Astrocyte of the cerebellum (primary cell): ENCODE data around the gene KRTAP1-3.
"Not testable (repeated sequence)": the region's sequence is repeated elsewhere in the genome, so short reads cannot be mapped to it uniquely, and the experiment has no call there.

Experiments
- DNase-seq: peaks from one replicate; pipeline ENCODE4 v3.0.0-alpha.2; 2011; ENCODE audit warnings: low read depth
- H3K4me3 ChIP-seq: 2 replicates; pipeline ENCODE4 v1.5.1; 2011; ENCODE audit warnings: mild to moderate bottlenecking, low read depth, low read length, moderate library complexity
- in situ Hi-C: cut with HindIII; loops from 2 replicates; pipeline ENCODE4 v1.10.0; 2017; ENCODE audit warnings: low sequenced_read_pairs
- TF ChIP-seq, protein P1 (sequence below): IDR thresholded peaks from 2 replicates; pipeline ENCODE4 v1.5.1; 2012; ENCODE audit warnings: low read length, low read depth, moderate library complexity, mild to moderate bottlenecking; ENCODE audit errors: missing control alignments

Gene KRTAP1-3, protein sequence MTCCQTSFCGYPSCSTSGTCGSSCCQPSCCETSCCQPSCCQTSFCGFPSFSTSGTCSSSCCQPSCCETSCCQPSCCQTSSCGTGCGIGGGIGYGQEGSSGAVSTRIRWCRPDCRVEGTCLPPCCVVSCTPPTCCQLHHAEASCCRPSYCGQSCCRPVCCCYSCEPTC

DNA sequence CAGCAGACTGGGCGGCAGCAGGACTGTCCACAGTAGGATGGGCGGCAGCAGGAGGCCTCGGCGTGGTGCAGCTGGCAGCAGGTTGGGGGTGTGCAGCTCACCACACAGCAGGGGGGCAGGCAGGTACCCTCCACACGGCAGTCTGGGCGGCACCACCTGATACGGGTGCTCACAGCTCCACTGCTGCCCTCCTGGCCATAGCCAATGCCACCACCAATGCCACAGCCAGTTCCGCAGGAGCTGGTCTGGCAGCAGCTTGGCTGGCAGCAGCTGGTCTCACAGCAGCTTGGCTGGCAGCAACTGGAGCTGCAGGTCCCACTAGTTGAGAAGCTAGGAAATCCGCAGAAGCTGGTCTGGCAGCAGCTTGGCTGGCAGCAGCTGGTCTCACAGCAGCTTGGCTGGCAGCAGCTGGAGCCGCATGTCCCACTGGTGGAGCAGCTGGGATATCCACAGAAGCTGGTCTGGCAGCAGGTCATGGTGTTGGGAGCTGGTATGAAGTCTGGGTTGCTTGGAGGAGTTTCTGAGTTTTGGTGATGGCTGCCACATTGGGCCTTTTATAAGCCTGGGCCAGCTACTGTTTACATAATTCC, at the start of gene KRTAP1-3:
Gene KRTAP1-3, minus strand, starts transcription at position 529 of the 590 bp plus-strand sequence. Its CDS starts 53 bp downstream, at position 476.
- H3K4me3 ChIP-seq, in situ Hi-C loops, DNase-seq: not testable (repeated sequence)

DNA sequence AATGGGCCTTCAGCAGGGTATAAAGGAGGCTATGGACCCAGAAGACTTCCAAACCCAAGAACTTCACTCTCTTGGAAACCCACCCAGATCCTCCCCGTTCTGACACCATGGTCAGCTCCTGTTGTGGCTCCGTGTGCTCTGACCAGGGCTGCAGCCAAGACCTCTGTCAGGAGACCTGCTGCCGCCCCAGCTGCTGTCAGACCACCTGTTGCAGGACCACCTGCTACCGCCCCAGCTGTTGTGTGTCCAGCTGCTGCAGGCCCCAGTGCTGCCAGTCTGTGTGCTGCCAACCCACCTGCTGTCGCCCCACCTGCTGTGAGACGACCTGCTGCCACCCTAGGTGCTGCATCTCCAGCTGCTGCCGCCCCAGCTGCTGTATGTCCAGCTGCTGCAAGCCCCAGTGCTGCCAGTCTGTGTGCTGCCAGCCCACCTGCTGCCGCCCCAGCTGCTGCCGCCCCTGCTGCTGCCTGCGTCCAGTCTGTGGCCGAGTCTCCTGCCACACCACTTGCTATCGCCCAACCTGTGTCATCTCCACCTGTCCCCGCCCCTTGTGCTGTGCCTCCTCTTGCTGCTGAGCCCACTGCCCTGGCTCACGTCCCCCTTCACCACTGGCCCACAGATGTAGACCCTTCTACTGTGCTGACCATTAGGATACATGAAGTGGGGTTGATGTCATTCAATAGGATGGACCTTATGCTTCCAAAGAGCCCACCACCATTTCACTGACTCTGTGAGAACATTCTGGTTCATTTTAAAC, 49.6 kb upstream of the KRTAP1-3 start, which contains the start of gene KRTAP4-7:
Gene KRTAP4-7, plus strand, starts transcription at position 51 of the 757 bp plus-strand sequence. Its CDS starts 57 bp downstream, at position 108.
- H3K4me3 ChIP-seq, in situ Hi-C loops, DNase-seq: not testable (repeated sequence)

DNA sequence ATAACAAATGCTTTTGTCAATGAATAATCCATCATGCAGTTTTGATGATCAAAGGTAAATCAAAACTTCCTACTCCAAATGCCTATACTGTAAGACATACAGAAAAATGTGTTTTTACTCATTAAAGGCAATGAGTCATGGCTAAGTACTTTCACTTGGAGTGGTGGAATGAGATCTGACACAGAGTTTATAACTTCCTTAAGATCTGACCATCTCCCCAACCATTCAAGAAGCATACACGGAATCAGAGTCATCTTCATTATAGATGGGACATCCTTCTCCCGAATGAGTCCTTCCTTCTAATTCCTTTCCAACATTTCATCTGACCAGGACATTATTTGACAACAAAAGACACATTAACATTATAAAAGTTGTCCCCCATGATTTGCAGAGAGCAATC, 48.8 kb upstream of the KRTAP1-3 start:
- H3K4me3 ChIP-seq, DNase-seq, in situ Hi-C loops: not testable (repeated sequence)

DNA sequence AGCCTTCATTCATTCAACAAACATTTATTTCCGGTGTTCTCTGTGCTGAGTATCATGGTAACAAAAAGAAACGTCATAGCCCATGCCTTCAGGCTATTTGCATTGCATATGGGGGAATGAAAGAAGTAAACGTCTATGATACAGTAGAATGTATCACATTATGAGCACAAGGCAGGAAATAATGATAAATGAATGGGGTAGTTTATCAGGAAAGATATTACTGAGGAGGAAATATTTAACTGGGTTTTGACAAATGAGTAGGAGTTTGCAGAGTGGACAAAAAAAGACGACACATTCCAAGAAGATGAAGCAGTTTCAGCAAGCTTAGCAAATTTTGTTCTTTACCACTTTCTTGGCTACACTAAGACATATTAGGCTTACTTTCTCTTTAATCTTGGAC, 48.0 kb upstream of the KRTAP1-3 start:
- no peak for DNase-seq
- TF ChIP-seq, protein P1, sequence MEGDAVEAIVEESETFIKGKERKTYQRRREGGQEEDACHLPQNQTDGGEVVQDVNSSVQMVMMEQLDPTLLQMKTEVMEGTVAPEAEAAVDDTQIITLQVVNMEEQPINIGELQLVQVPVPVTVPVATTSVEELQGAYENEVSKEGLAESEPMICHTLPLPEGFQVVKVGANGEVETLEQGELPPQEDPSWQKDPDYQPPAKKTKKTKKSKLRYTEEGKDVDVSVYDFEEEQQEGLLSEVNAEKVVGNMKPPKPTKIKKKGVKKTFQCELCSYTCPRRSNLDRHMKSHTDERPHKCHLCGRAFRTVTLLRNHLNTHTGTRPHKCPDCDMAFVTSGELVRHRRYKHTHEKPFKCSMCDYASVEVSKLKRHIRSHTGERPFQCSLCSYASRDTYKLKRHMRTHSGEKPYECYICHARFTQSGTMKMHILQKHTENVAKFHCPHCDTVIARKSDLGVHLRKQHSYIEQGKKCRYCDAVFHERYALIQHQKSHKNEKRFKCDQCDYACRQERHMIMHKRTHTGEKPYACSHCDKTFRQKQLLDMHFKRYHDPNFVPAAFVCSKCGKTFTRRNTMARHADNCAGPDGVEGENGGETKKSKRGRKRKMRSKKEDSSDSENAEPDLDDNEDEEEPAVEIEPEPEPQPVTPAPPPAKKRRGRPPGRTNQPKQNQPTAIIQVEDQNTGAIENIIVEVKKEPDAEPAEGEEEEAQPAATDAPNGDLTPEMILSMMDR, result no peak
- no peak overlapping the region for H3K4me3 ChIP-seq
- in situ Hi-C loops, result no loop called here

DNA sequence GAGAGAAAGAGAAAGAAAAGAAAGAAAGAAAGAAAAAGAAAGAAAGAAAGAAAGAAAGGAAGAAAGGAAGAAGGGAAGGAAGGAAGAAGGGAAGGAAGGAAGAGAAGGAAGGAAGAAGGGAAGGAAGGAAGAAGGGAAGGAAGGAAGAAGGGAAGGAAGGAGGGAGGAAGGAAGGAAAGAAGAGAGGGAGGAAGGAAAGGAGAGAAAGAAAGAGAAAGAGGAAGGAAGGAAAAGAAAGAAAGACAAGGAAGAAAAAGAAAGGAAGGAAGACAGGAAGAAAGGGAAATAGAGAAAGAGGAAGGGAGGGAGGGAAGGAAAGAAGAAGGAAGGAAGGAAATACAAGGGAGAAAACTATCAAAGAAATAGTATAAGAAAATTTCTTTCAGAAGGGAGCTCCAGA, 42.1 kb upstream of the KRTAP1-3 start:
- in situ Hi-C loops, result no loop called here
- no peak for DNase-seq
- TF ChIP-seq, protein P1, result no peak
- no peak overlapping the region for H3K4me3 ChIP-seq

DNA sequence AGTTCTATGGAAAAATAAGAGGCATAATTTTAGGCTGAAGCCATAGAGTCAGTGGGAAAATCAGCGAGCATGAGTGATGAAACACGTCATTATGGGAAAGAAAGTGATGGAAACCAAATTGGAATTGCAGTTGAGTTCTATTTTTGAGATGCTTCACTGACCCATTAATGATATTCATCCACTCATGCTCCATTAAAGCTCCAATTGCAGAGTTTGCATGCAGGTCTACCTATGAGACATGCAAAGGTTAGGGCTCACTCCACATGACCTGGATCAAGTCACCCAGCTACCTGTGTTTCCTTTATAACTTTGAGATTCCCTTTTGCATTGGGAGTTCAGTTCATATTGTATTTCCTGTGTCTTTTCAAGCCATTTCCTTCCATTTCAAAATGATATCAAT, 39.0 kb upstream of the KRTAP1-3 start:
- TF ChIP-seq, protein P1, result no peak
- in situ Hi-C loops, result no loop called here
- H3K4me3 ChIP-seq, result no peak overlapping the region
- no peak for DNase-seq

DNA sequence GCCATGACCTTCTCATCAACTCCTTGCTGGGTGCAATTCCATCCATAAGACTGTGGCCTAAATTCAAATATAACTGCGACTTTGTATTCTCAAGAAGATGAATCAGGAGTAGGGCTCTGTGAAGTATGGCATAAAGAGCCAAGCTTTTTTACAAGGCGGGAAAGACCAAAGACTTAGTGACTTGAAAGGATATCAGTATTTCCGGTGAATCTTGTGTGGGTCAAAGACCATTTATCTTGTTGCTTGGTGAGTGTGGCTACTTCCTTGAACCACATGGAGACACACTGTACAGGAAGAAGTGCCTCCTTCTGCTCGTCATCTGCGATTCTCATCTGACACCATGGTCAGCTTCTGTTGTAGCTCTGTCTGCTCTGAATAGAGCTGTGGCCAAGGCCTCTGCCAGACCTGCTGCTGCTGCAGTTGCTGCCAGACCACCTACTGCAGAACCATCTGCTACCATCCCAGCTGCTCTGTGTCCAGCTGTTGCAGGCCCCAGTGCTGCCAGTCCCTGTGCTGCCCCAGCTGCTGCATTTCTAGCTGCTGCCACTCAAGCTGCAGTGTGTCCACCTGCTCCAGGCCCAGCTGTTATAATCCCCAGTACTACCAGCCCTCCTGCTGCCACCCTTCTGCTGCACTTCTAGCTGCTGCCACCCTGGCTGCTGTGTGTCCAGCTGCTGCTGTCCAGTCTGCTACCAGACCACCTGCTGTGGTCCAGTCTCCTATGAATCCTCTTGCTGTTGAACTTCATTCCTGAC, 37.1 kb upstream of the KRTAP1-3 start:
- DNase-seq, result no peak
- in situ Hi-C loops, result no loop called here
- TF ChIP-seq, protein P1, result no peak
- no peak overlapping the region for H3K4me3 ChIP-seq
